Endothelial cell of umbilical vein (primary cell): ENCODE measurements around the gene NUP107.

Experiments used
- EZH2 ChIP-seq: IDR thresholded peaks from 2 replicates; pipeline ENCODE4 v1.6.1; 2012; ENCODE audit warnings: borderline replicate concordance, low read depth, mild to moderate bottlenecking, moderate library complexity, low read length, inconsistent platforms; ENCODE audit not compliant: severe bottlenecking
- FOS ChIP-seq: IDR thresholded peaks from 2 replicates; pipeline ENCODE4 v1.6.1; 2011; ENCODE audit warnings: mild to moderate bottlenecking, low read length, moderate library complexity, borderline replicate concordance; ENCODE audit not compliant: insufficient read depth
- MAX ChIP-seq: IDR thresholded peaks from 2 replicates; pipeline ENCODE4 v1.6.1; 2011; ENCODE audit not compliant: insufficient read depth, insufficient read length
- MYC ChIP-seq: IDR thresholded peaks from one replicate; pipeline ENCODE4 v1.6.1; 2011; ENCODE audit warnings: mild to moderate bottlenecking, low read depth, low read length
- POLR2AphosphoS5 ChIP-seq: IDR thresholded peaks from 2 replicates; pipeline ENCODE4 v1.6.1; 2012; ENCODE audit warnings: low read depth, mild to moderate bottlenecking, control low read depth, low read length, moderate library complexity; ENCODE audit not compliant: insufficient read depth
- TF ChIP-seq, protein P1 (sequence below), 2 donors: IDR thresholded peaks; 1 replicate in 1 of 2; 2 replicates in 1 of 2; pipeline ENCODE4 v1.5.1; 2011; ENCODE audit warnings: low read length in 2 of 2, mild to moderate bottlenecking in 2 of 2, moderate library complexity in 2 of 2, control low read depth in 1 of 2, inconsistent platforms in 1 of 2, low read depth in 1 of 2; ENCODE audit not compliant: insufficient read depth in 1 of 2; ENCODE audit errors: extremely low read depth in 1 of 2

- TF ChIP-seq, protein P1, sequence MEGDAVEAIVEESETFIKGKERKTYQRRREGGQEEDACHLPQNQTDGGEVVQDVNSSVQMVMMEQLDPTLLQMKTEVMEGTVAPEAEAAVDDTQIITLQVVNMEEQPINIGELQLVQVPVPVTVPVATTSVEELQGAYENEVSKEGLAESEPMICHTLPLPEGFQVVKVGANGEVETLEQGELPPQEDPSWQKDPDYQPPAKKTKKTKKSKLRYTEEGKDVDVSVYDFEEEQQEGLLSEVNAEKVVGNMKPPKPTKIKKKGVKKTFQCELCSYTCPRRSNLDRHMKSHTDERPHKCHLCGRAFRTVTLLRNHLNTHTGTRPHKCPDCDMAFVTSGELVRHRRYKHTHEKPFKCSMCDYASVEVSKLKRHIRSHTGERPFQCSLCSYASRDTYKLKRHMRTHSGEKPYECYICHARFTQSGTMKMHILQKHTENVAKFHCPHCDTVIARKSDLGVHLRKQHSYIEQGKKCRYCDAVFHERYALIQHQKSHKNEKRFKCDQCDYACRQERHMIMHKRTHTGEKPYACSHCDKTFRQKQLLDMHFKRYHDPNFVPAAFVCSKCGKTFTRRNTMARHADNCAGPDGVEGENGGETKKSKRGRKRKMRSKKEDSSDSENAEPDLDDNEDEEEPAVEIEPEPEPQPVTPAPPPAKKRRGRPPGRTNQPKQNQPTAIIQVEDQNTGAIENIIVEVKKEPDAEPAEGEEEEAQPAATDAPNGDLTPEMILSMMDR (IDR thresholded peaks at IDR 0.05; ENCODE audit: extremely low read depth in 1 of 2, insufficient read depth in 1 of 2, low read depth in 1 of 2, low read length in 2 of 2), result no peak
- TF ChIP-seq POLR2AphosphoS5 (no peak), EZH2 (no peak), MYC (no peak), MAX (no peak), FOS (no peak)
Observed at GRCh38 chr12:68638171-68638570, 48.6 kb upstream of the NUP107 start.
